Neural cell (in vitro differentiated cells): Measurements from ENCODE around the gene ARHGEF12. TPM values are rescaled to one million over a fixed set of nuclear protein-coding genes. Genes with fewer than 3 reads are reported as not detected.

Experiments used
- H2AFZ ChIP-seq: fragments of 200-600, 300-800 bp; sonication (generic), shearing (Covaris generic); 2 replicates; pipeline ENCODE4 v1.6.0; 2014; ENCODE audit warnings: low read depth, mild to moderate bottlenecking, antibody characterized with exemption, low read length, moderate library complexity
- H3F3A ChIP-seq: fragments of 200-600 bp; shearing (Covaris generic); 2 replicates; pipeline ENCODE4 v1.6.1; 2016; ENCODE audit warnings: mild to moderate bottlenecking, moderate library complexity, mixed read lengths, antibody characterized with exemption, low read length; ENCODE audit not compliant: insufficient read depth, poor library complexity, severe bottlenecking
- H3K27ac ChIP-seq: fragments of 200-600, 300-800 bp; sonication (generic), shearing (Covaris generic); 2 replicates; pipeline ENCODE4 v1.5.1; 2014; ENCODE audit warnings: mild to moderate bottlenecking, low read length, moderate library complexity
- H3K27me3 ChIP-seq: fragments of 300-800, 200-600 bp; sonication (generic), shearing (Covaris generic); 2 replicates; pipeline ENCODE4 v1.6.0; 2014; ENCODE audit warnings: mild to moderate bottlenecking, low read depth, low read length, moderate library complexity; ENCODE audit not compliant: insufficient read depth
- H3K36me3 ChIP-seq: fragments of 300-800, 200-600 bp; sonication (generic), shearing (Covaris generic); 2 replicates; pipeline ENCODE4 v1.5.1; 2014; ENCODE audit warnings: mild to moderate bottlenecking, antibody characterized with exemption, low read length, moderate library complexity; ENCODE audit not compliant: insufficient read depth
- H3K4me2 ChIP-seq: fragments of 300-800, 200-600 bp; sonication (generic), shearing (Covaris generic); 2 replicates; pipeline ENCODE4 v1.6.0; 2014; ENCODE audit warnings: mild to moderate bottlenecking, low read length
- H3K4me3 ChIP-seq: fragments of 300-800, 200-600 bp; sonication (generic), shearing (Covaris generic); 2 replicates; pipeline ENCODE4 v1.5.1; 2014; ENCODE audit warnings: mild to moderate bottlenecking, low read length, moderate library complexity
- H3K79me2 ChIP-seq: fragments of 200-600 bp; shearing (Covaris generic); replicated peaks from 2 replicates; pipeline ENCODE4 v1.6.0; 2014; ENCODE audit warnings: mild to moderate bottlenecking, low read length, moderate library complexity; ENCODE audit not compliant: insufficient read depth
- H3K9ac ChIP-seq: fragments of 300-800, 200-600 bp; sonication (generic), shearing (Covaris generic); 2 replicates; pipeline ENCODE4 v1.6.1; 2016; ENCODE audit warnings: mild to moderate bottlenecking, low read length, mixed read lengths
- H3K9me2 ChIP-seq: fragments of 200-600 bp; shearing (Covaris generic); 2 replicates; pipeline ENCODE4 v1.6.1; 2016; ENCODE audit warnings: mild to moderate bottlenecking, low read length, mixed read lengths; ENCODE audit not compliant: insufficient read depth
- H3K9me3 ChIP-seq: fragments of 200-600, 300-800 bp; sonication (generic), shearing (Covaris generic); 2 replicates; pipeline ENCODE4 v1.6.1; 2016; ENCODE audit warnings: mild to moderate bottlenecking, mixed run types, low read length, moderate library complexity, mixed read lengths
- H4K20me1 ChIP-seq: fragments of 200-600 bp; shearing (Covaris generic); 2 replicates; pipeline ENCODE4 v1.6.1; 2016; ENCODE audit warnings: mild to moderate bottlenecking, mixed run types; ENCODE audit not compliant: insufficient read depth
- EP300 ChIP-seq: fragments of 450-650 bp; conservative IDR thresholded peaks from 2 replicates; pipeline ENCODE4 v1.6.1; 2014; ENCODE audit warnings: antibody characterized with exemption, mild to moderate bottlenecking, moderate library complexity; ENCODE audit not compliant: poor library complexity, severe bottlenecking
- EZH2 ChIP-seq: fragments of 200-600, 300-800 bp; shearing (Covaris generic), sonication (generic); IDR thresholded peaks from 2 replicates; pipeline ENCODE4 v1.6.1; 2014; ENCODE audit warnings: antibody characterized with exemption, low read length, borderline replicate concordance, mild to moderate bottlenecking; ENCODE audit not compliant: insufficient read depth, poor library complexity, severe bottlenecking
- MXI1 ChIP-seq: fragments of 450-650 bp; conservative IDR thresholded peaks from 2 replicates; pipeline ENCODE4 v1.6.1; 2014; ENCODE audit warnings: antibody characterized with exemption, mild to moderate bottlenecking; ENCODE audit not compliant: poor library complexity, severe bottlenecking
- POLR2AphosphoS5 ChIP-seq: IDR thresholded peaks from 2 replicates; pipeline ENCODE4 v1.6.1; 2012
- RAD21 ChIP-seq: fragments of 450-650 bp; conservative IDR thresholded peaks from 2 replicates; pipeline ENCODE4 v1.6.1; 2014; ENCODE audit warnings: antibody characterized with exemption, mild to moderate bottlenecking, moderate library complexity
- SMC3 ChIP-seq: fragments of 450-650 bp; conservative IDR thresholded peaks from 2 replicates; pipeline ENCODE4 v1.6.1; 2014; ENCODE audit warnings: antibody characterized with exemption, mild to moderate bottlenecking, moderate library complexity; ENCODE audit not compliant: poor library complexity
- TAF1 ChIP-seq: IDR thresholded peaks from 2 replicates; pipeline ENCODE4 v1.6.1; 2012; ENCODE audit warnings: low read depth
- polyA plus RNA-seq: library from polyadenylated mRNA; depleted of rRNA; stranded (reverse); fragments of >200 nt; gene quantifications from 2 replicates; pipeline ENCODE4 v1.2.3, GENCODE V29; 2014
- TF ChIP-seq, protein P1 (sequence below): fragments of 450-650 bp; IDR thresholded peaks from 2 replicates; pipeline ENCODE4 v1.5.1; 2014; ENCODE audit warnings: antibody characterized with exemption, mild to moderate bottlenecking, moderate library complexity; ENCODE audit not compliant: poor library complexity, severe bottlenecking
- TF ChIP-seq, protein P2 (sequence below): IDR thresholded peaks from 2 replicates; pipeline ENCODE4 v1.6.1; 2012; ENCODE audit warnings: borderline replicate concordance

The ARHGEF12 gene
- polyA plus RNA-seq, 1 donor from 2014 or later = 93.4 TPM

DNA sequence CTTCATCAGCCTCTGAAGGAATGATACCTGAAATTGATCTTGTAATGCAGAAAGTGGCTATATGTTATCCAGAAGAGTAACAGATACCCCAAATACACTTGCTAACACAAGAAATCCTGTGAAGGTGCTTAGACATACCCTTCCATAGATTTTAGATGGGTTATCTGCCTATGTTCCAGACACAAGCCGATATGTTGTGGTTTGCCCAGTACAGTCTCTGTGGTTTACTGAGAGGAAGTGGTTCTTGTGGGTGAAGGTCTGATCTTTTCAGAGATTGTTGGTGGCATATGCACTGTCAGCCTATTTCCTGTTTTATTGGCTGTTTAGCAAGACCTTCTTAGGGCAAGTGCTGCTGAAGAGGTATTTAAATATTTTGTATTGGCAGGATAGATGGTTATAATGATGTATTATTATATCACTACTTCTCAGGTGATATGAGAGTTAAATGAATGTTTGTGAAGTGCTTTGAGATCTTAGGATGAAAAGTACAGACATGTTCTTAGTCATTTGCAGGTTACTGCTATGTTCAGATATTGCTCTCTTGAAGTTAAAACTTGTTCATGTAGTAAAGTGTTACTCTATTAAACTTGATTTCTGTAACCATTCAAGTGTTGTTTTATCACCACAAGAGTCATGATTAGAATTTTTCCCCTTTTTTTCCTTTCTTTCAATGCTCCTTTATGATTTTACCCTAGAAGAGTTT is 8.2 kb downstream of the ARHGEF12 start:
- Histone ChIP-seq H3K9ac (no peak overlapping the region), H2AFZ (no peak overlapping the region), H3F3A (no peaks in the 10 kb centered on the region), H3K4me2 (no peak overlapping the region), H3K27ac (no peak overlapping the region), H3K4me3 (no peak overlapping the region), H3K9me3 (no peaks in the 10 kb centered on the region), H3K36me3 (no peaks in the 10 kb centered on the region), H3K79me2 (peaks cover 80% of the 10 kb centered on the region), H3K9me2 (no peaks in the 10 kb centered on the region), H4K20me1 (no peaks in the 10 kb centered on the region), H3K27me3 (no peaks in the 10 kb centered on the region)
- TF ChIP-seq MXI1 (no peak), SMC3 (no peak), EZH2 (no peak), RAD21 (no peak), POLR2AphosphoS5 (no peak), TAF1 (no peak), EP300 (no peak)
- TF ChIP-seq, protein P1, sequence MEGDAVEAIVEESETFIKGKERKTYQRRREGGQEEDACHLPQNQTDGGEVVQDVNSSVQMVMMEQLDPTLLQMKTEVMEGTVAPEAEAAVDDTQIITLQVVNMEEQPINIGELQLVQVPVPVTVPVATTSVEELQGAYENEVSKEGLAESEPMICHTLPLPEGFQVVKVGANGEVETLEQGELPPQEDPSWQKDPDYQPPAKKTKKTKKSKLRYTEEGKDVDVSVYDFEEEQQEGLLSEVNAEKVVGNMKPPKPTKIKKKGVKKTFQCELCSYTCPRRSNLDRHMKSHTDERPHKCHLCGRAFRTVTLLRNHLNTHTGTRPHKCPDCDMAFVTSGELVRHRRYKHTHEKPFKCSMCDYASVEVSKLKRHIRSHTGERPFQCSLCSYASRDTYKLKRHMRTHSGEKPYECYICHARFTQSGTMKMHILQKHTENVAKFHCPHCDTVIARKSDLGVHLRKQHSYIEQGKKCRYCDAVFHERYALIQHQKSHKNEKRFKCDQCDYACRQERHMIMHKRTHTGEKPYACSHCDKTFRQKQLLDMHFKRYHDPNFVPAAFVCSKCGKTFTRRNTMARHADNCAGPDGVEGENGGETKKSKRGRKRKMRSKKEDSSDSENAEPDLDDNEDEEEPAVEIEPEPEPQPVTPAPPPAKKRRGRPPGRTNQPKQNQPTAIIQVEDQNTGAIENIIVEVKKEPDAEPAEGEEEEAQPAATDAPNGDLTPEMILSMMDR = no peak
- TF ChIP-seq, protein P2, sequence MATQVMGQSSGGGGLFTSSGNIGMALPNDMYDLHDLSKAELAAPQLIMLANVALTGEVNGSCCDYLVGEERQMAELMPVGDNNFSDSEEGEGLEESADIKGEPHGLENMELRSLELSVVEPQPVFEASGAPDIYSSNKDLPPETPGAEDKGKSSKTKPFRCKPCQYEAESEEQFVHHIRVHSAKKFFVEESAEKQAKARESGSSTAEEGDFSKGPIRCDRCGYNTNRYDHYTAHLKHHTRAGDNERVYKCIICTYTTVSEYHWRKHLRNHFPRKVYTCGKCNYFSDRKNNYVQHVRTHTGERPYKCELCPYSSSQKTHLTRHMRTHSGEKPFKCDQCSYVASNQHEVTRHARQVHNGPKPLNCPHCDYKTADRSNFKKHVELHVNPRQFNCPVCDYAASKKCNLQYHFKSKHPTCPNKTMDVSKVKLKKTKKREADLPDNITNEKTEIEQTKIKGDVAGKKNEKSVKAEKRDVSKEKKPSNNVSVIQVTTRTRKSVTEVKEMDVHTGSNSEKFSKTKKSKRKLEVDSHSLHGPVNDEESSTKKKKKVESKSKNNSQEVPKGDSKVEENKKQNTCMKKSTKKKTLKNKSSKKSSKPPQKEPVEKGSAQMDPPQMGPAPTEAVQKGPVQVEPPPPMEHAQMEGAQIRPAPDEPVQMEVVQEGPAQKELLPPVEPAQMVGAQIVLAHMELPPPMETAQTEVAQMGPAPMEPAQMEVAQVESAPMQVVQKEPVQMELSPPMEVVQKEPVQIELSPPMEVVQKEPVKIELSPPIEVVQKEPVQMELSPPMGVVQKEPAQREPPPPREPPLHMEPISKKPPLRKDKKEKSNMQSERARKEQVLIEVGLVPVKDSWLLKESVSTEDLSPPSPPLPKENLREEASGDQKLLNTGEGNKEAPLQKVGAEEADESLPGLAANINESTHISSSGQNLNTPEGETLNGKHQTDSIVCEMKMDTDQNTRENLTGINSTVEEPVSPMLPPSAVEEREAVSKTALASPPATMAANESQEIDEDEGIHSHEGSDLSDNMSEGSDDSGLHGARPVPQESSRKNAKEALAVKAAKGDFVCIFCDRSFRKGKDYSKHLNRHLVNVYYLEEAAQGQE = no peak

DNA sequence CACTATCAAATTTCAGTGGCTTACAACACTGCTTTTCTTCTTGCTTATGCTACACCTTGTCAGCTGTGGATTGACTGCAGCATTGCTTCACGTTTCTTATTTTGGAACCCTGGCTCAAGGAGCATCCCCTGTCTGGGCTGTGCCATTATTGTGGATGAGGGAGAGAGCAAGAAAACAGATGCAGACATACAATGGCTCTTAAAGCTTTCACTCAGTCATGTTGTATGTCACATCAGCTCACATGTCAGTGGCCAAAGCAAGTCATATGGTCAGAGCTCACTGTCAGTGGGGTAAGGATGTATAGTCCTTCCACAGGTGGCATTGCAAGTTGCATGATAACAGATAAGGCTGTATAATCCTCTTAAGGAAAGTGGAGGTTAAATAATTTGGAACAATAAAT is 10.0 kb downstream of the ARHGEF12 start:
- H2AFZ ChIP-seq = no peak overlapping the region
- H3K9me3 ChIP-seq = no peaks in the 10 kb centered on the region
- H3K9me2 ChIP-seq = no peaks in the 10 kb centered on the region
- H3K4me3 ChIP-seq = peak overlapping the region; percentile 39
- no peak overlapping the region for H3K9ac ChIP-seq
- H3K79me2 ChIP-seq = peaks cover 74% of the 10 kb centered on the region
- H4K20me1 ChIP-seq = no peaks in the 10 kb centered on the region
- H3K27me3 ChIP-seq = no peaks in the 10 kb centered on the region
- H3K27ac ChIP-seq = peak overlapping the region; percentile 89
- H3F3A ChIP-seq = no peaks in the 10 kb centered on the region
- peak overlapping the region; percentile 15 for H3K4me2 ChIP-seq
- H3K36me3 ChIP-seq = no peaks in the 10 kb centered on the region
- TF ChIP-seq SMC3 = no peak
- no peak for TF ChIP-seq MXI1
- no peak for TF ChIP-seq EZH2
- TF ChIP-seq, protein P2 = no peak
